Muscle of back (tissue), 11 donors: ENCODE measurements around the gene PALLD. TPM values are rescaled to one million over a fixed set of nuclear protein-coding genes. Genes with fewer than 3 reads are reported as not detected.
"Not testable (repeated sequence)": the region's sequence is repeated elsewhere in the genome, so short reads cannot be mapped to it uniquely, and the experiment has no call there.

ENCODE experiments used
- DNase-seq, 3 donors: peaks; one replicate each; pipeline versions ENCODE4 v3.0.0 to v3.0.0-alpha.2; 2013
- polyA plus RNA-seq, 10 donors: library from polyadenylated mRNA; unstranded; fragments of 120-200 nt; gene quantifications; one replicate each; pipeline ENCODE4 v1.2.1, GENCODE V29; 2013; ENCODE audit not compliant: insufficient read length in 10 of 10

Gene PALLD
- polyA plus RNA-seq, 10 donors = 130 to 201 (median 147) TPM

DNA sequence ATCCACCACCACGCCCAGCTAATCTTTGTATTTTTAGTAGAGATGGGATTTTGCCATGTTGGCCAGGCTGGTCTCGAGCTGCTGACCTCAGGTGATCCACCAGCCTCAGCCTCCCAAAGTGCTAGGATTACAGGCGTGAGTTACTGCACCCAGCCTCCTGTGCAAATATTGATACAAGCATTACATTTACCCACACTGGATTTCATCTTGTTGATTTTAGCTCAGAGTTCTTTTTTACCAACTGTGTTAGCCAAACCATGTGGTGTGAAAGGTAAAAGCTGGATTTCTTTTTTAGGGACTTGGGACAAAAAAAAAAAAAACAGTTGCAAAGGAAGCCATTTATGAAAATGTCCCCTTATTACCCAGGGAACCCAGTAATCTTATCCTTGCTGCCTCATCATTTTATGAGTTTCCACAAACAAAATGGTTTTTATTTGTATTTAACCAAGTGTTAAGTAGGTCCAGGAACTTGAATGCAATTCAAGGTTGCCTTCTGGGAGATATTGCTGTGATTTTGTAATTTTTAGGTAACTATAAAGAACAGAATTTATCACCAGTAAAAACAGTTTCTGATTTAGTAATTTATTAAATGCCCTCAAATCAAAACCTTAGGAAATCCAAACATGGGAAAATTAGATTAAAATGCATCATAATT lies 202.5 kb downstream of the PALLD start:
- DNase-seq = no peak

DNA sequence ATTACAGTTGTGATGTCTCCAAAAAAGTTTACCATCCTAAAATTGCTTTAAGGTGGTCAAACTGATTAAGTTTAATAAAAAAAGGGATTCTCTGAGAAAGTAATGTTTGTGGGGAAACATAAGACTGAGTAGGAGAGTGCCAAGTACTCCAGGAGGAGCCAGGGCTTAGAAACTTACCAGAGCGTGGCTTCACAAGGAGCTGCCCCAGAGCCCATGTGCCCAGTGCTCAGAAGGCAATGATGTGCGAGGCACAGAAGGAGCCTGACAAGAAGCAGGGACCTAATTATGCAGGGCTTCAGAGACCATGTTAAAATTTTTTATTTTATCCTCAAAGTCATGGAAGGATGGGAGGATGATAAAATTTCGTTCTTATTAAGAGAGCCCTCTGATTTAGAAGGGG lies 204.2 kb downstream of the PALLD start:
- DNase-seq = no peak

GRCh38 chr4:168702581-168703087 lies 205.8 kb downstream of the PALLD start:
- DNase-seq = not testable (repeated sequence)

GRCh38 chr4:168705121-168705520 lies 208.3 kb downstream of the PALLD start:
- no peak for DNase-seq

DNA sequence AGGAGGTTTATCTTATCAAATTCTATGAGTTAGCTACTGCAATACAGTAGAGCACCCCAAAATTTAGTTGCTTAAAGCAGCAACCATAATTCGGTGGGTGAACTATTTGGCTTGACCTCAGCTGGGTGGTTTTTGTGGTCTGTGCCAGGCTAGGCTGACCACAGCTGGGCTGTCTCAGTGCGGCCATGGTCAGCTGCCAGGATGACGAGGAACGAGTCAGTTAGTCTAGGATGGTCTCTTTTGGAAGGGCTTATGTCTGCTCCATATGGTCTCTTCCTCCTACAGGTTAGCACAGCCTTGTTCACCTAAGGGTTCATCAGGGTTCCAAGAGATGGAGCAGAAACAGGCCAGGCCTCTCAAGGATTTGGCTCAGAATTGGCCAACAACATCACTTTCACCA lies 210.4 kb downstream of the PALLD start:
- no peak for DNase-seq

DNA sequence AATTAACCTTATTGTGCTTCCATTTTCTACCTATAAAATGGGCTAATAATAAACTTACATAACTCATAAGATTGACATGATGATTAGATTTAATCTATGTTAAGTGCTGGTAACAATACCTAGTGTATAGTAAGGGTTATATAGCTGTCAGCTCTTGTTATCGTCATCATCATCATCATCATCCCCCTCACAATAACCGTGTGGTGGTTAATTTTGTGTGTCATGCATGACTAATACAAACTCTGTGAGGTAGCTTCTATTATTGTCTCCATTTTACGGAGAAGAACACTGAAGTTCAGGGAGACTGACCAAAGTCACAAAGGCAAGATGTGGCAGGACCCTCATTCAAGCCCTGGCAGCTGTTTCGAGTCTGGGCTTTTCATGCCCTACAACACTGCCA lies 211.3 kb downstream of the PALLD start:
- DNase-seq = no peak

DNA sequence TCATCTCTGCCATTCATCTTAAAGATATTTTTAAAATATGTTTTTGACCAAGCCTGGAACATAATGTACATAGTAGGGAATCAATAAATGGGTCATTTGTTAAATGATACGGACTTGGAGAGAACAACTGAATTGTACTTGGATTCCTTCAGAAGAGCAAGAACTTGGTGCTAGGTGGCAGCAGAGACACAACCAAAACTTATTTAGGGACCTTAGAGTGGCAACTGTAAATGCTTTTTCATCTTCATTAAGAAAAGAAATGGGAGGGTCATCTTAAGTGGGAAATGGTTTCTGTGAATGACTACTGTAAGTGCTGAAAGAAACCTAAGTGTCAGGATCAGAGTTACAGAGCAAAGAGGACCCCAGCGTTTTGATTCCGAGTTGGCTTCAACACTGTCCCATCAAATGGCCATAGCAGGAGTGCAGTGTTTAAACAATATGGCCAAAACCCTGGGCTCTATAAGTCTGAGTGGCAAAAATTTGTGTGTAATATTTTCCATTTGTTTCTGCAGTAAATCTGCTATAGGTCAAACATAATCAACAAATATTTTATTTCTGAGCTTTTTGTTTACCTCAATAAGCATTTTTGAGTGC lies 213.6 kb downstream of the PALLD start:
- DNase-seq = peak; percentile 59 to 86 (median 63)

- DNase-seq = peak in 2 of 3 donors; percentile 48 to 52
These were observed 214.6 kb downstream of the PALLD start for GRCh38 chr4:168711197-168712140.

DNA sequence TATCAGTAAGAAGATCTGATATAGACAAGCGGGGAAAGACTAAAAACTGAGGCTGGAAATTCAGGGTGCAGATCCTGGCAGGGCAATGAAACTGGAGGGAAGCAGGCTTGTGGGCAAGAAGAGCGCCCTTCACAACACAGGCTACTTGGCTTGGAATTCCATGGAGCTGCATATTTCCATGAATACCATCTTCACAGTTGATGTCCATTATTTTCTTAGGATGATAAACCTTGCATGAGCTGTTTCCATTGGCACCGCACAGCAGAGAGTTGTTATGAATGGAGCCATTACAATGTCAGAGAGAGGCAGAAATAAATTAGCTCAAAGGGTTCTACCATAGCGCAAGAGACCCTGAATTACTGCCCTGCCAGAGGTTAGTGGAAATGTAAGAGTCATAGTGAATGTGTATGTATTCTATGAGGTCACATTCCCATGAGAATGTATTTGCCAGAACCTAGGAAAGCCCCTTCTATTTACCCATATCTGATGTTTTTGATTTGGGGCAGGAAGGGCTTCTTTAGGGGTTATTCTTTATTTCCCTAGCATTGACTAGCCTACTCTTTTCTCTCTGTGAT lies 215.6 kb downstream of the PALLD start:
- DNase-seq = no peak

GRCh38 chr4:168713253-168713652 lies 216.4 kb downstream of the PALLD start:
- no peak for DNase-seq

GRCh38 chr4:168715896-168716295 lies 219.0 kb downstream of the PALLD start:
- DNase-seq = no peak

DNA sequence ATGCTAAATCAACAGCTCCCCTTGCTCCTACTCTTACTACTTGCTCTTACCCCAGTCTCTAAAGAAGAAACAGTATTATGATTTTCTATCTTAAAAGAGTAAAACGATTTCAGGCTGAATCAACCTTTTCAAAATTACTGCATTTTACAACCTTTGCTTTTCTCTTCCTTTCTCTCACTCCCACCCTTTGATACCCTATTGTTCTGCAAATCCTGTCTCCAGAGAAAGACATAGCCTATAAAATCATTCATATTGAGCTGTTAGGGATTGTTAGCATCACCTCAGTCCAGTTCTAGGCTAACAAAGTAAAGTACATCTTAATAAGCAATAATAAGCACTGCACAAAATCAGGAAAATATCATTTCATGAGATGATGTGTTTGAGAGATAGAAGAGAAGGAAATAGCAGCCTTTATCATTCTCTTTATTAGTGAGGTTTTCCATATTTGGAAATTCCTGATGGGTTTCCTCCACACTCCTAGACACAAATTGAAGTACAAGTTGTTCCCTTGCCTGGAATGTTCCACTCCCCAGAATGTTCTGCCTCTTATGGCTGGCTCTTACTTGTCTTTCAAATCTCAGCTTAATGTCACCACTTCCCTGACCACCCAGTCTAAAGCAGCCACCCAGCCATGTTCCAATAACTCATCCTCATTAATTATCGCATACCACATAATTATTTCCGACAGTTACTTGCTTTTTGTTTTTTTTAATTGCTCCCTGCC lies 219.7 kb downstream of the PALLD start:
- no peak for DNase-seq

DNA sequence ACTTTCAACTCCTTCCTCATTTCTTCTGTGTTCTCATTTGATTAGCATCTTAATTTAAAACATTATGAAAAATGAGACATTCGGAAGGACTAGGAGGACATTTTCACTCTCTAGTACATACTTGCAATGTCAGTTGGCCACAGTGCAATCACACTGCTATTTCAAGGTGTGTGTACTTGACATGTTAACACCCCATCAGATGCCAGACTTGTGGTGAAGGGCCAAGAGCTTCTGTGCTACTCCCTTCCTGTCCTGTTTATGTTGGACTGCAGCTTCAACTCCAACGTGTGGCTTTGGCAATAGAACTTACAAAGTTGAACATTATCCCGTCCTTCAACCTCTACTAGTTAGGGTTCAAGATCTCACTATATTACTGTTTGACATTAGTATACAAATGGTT lies 221.0 kb downstream of the PALLD start:
- no peak for DNase-seq

DNA sequence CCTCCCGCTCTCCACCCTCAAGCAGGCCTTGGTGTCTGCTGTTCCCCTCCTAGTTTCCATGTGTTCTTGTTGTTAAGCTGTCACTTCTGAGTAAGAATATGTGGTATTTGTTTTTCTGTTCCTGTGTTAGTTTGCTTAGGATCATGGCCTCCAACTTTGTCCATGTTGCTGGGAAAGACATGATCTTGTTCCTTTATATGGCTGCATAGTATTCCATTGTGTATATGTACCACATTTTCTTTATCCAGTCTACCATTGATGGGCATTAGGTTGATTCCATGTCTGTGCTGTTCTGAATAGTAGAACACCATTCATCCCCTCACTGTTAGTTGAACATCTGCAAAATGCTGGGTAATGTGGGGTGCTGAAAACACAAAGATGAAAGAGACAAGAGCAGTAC lies 222.9 kb downstream of the PALLD start:
- no peak for DNase-seq

- DNase-seq = no peak
These were observed 223.6 kb downstream of the PALLD start for GRCh38 chr4:168720396-168720900.

GRCh38 chr4:168722391-168722790 lies 225.5 kb downstream of the PALLD start:
- DNase-seq = no peak

- DNase-seq = no peak
These were observed 226.2 kb downstream of the PALLD start for GRCh38 chr4:168723020-168723419.

DNA sequence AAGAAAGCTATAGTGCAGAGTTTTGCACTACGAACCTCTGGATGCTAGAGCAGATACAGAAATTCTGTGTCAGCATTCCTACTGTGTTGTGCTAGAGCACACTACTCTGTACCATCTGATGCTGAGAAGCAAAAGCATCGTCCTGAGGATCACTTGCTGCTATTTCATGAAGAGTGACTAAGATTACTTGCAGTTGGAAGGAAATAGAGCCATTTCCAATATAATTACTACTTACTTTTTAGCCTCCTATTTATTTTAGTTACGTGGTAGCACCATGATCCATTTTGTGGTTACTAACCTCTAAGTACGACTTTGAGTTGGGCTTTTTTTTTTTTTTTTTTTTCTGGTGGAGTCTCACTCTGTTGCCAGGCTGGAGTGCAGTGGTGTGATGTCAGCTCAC lies 226.7 kb downstream of the PALLD start:
- DNase-seq = no peak

- no peak for DNase-seq
These were observed 227.4 kb downstream of the PALLD start for GRCh38 chr4:168724243-168724642.

DNA sequence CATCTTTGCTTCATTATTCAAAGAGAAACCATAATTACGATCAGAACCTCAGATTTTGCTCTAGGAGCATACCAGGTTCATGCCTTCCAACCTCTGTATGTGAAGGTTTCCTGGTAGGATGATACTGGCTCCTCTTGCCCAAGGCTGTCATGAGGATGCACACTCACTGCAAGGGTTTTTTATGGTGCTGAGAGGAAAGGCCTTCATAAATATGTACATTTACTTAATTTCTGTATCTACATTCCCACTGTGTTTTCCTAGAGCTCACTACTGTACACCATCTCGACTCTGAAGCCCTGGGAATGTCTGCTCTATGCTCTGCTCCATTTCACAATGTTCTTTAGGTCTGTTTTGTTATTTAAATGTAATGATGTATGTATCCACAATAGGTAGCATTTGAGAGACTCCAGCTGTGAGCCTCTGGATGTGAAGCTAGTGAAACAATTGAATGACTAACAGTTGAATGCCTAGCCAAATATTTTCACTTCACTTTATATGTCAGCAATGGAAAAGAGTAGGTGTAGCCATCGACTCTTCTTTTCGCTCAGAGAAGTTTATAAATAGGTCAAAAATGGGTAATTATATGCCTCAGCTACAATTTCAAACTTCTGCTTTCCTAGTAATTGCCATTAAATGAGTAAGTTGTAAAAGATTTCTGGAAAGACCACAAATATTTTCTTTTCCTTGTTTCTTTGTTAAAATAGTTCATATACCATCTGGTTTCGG lies 228.0 kb downstream of the PALLD start:
- peak in 1 of 3 donors; percentile 47 for DNase-seq

- no peak for DNase-seq
These were observed 229.1 kb downstream of the PALLD start for GRCh38 chr4:168725930-168726329.
